GM18508 (cell line): ENCODE measurements around the gene ASXL2.
"Not testable (repeated sequence)": the region's sequence is repeated elsewhere in the genome, so short reads cannot be mapped to it uniquely, and the experiment has no call there.

Experiments
- ATAC-seq: cut with Tn5 transposase; IDR thresholded peaks from one replicate; pipeline ENCODE4 v1.9.1; 2021; ENCODE audit warnings: moderate number of reproducible peaks; ENCODE audit not compliant: insufficient read depth, unreplicated experiment

Gene ASXL2

DNA sequence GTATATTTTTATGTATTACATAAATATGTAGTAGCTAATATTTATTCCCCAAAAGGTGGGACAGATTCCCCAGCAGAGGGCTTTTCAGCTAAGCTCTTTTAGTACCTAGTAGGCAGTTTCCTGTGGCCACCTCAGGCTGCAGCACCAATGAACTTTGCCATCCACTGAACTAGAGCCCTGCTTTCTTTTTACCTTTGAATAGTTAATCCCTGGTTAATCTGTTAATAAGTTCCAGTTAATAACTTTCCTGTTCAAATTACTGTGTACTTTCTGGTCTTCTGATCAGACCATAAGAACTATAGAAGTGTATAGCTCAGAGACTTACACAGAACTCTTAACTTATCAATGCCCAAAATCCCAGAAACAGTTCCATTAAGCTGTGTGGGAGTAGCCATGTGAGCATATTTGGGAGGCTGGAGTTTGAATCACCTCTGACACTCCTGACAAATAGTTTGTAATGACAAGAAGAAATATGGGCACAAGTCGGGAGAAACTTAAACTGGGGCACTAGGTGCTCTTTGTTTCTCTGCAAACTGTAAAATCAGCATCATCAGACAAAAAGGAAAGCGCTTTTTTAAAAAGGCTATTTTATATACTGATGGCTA is 40.0 kb downstream of the ASXL2 start:
- no peak for ATAC-seq

DNA sequence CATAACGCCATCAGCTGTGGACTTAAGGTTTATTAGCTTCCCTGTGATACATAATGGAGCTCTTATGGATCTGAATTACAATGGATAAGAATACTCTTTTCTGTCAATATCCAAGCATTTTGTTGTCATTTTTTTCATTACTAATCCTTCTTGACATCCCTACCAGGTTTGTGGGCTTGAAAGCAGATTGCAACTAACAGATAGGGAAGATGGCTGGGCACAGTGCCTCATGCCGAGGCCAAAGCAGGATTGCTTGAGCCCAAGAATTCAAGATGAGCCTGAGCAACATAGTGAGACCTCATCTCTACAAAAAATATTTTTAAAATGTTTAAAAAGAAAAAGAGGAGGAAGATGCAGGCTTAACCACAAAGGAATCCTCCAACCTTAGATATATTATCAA is 42.4 kb downstream of the ASXL2 start:
- no peak for ATAC-seq

DNA sequence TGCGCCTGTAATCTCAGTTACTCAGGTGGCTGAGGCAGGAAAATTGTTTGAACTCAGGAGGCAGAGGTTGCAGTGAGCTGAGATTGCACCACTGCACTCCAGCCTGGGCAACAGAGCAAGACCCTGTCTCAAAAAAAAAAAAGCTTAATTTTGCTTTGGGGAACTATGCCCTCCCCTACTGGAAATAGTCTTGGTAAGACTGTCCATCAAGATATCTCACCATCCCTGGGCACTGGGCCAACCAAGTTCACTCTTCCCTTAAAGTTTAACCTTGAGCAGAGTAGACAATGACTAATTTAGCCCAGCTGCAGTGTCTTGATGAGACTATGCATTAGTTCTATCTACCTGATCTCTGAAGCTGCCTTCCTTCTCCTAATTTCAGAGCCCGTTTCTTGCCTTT is 44.7 kb downstream of the ASXL2 start:
- no peak for ATAC-seq

DNA sequence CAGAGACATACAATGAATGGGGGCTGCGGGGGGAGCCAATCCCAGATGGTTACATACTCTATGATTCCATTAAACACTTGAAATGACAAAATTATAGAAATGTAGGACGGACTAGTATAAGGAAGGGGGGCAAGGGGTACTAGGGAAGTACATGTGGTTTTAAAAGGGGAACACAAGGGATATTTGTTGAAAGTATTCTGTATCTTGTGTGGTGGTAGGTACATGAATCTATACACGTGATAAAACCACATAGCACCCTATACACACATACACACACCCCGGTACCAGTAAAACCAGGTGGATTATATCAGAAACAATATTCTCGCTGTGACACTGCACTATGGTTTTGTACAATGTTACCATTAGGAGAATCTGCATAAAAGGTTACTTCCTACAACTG is 45.4 kb downstream of the ASXL2 start:
- no peak for ATAC-seq

DNA sequence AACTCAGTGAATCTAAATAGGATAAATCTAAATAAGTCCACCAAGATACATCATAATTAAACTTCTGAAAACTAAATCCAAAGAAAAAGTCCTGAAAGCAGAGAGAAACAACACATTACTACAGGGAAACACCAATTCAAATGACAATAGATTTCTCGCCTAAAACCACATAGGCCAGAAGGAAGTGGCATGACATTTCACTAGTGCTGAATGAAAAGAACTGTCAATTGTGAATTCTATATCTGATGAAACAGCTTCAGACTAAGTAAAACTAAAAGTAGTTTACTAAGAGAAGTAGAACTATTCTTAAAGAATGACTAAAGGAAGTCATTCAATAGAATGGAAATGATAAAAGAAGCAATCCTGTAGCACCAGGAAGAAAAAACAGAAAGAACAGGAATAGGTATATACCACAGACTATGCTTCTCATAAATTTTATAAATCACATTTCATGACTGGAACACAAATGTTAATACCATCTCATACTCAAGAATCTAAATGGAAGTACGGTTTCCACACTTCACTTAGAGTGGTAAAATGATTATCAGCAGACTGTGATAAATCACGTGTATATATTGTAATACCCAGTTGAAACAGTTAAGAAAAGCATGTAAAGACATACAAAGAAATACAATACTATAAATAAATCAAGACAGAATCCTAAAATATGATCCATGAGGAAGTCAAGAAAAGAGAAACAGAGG is 46.4 kb downstream of the ASXL2 start:
- no peak for ATAC-seq

DNA sequence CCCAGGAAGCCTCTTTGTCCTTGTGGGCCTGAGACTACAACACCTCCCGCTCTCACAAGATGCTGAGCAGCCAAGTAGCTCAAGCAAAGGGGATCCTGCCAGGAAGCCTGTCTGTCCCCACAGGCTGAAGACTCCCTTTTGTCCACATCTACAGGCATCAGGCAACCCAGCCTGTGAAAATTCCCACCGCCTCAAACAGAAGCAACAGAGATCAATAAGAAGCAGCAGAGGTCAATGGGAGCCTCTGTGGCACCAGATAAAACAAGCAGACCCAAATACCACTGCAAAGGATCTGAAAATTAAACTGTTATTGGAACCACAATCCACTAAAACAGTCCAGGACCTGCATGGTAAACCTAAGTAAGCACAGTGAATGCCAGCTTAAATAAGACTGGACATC is 48.5 kb downstream of the ASXL2 start:
- ATAC-seq = no peak

DNA sequence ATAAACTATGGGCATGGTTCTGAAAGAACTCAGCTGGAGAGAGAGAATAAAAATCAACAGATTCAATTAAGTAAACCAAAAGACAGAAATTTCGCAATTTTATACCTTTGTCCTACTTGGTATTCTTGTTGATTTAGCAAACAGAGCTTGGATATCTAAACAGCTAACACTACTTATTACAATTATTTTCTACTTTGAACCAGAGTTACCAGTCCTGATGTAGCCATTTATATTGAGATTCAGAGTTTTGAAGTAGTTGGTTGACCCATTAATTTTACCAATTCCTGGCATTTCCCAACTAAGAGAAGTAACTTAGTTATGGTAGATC is 48.9 kb downstream of the ASXL2 start:
- no peak for ATAC-seq

DNA sequence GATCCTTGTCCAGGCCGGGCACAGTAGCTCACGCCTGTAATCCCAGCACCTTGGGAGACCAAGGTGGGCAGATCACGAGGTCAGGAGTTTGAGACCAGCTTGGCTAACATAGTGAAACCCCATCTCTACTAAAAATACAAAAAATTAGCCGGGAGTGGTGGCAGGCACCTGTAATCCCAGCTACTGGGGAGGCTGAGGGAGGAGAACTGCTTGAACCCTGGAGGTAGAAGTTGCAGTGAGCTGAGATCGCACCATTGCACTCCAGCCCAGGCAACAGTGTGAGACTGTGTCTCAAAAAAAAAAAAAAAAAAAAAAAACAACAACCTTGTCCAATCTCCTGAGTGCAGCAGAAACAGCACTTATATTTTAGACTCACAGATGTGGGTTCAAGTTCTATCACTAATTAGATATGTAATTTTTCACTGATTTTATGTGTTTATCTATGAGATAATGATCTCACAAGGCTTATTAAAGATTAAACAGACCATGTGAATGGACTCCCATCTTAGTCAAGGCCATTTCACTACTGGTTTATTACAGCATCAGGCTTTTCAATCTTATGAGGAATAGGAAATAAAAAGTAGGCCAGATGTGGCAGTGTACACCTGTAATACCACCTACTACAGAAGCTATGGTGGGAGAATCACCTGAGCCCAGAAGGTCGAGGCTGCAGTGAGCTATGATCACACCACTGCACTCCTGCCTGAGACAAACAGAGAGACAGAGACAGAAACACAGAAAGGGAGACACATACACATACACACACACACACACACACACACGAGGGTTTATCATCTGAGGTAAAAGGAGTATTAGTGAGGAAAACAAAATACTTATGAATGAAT is 49.5 kb downstream of the ASXL2 start:
- ATAC-seq = not testable (repeated sequence)

DNA sequence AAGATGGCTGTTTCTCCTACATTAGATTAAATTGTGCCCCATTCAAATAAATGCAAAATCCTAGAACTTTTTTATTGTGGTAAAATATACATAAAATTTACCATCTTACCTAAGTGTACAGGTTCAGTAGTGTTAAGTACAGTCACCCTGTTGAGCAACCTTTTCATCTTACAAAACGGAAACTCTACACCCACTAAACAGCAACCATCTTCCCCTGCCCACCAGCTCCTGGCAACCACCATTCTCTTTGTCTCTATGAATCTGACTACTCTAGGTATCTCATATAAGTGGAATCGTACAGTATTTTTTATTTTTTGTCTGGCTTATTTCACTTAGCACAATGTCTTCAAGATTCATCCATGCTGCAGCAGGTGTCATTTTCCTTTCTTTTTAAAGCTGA is 53.0 kb downstream of the ASXL2 start:
- no peak for ATAC-seq

GRCh38 chr2:25824718-25825117 is 53.6 kb downstream of the ASXL2 start:
- no peak for ATAC-seq

- ATAC-seq = no peak
Observed at GRCh38 chr2:25824216-25824615, 54.1 kb downstream of the ASXL2 start.

DNA sequence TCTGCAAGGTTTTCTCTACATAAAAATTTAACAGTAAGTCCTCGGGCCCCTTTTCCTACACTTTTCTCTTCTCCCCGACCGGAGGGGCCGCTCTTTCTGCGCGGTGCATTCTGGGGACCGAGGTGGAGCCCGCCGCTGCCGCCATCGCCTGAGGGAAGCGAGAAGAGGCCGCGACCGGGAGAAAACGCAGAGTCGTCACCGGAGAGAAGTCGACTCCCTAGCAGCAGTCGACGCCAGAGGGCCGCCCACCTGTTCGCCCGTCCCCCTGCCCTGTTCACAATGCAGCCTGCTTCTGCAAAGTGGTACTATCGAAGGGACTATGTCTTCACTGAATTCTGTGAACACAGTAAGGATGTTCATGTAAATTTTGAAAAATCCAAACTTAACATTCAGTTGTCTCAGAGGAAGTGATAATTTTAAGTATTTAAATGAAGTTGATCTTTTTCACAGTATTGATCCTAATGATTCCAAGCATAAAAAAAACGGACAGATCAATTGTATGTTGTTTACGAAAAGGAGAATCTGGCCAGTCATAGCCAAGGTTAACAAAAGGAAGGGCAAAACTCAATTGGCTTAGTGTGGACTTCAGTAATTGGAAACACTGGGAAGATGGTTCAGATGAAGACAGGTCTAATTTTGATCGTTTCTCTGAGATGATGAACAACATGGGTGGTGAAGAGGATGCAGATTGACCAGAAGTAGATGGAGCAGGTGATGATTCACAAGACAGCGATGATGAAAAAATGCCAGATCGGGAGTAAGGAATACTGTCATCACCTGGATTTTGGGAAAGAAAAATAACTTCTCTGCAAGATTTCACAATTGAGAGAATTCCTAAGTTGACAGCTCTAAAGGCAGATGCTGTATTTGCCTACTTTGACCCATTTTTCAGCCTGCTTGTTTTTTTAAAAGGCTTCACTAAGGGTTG is 55.8 kb downstream of the ASXL2 start:
- no peak for ATAC-seq

- ATAC-seq = no peak
Observed at GRCh38 chr2:25821225-25822056, 56.8 kb downstream of the ASXL2 start.

DNA sequence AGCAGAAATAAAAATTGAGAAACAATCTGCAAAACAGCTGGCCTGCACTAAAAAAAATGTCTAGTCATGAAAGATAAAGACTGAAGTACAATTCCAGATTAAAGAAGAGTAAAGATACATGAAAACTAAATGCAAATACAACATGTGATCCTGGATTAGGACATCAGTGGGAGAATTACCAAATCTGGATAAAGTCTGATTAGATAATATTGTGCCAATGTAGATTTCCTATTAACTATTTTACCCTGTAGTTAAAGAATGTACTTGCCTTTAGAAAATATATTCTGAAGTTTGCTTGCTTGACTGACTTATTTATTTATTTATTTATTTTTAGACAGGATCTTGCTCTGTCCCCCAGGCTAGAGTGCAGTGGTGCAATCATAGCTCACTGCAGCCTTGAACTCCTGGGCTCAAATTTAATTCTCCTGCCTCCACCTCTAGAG is 58.7 kb downstream of the ASXL2 start:
- ATAC-seq = no peak

- ATAC-seq = peak; percentile 53
Observed at GRCh38 chr2:25817630-25818029, 60.7 kb downstream of the ASXL2 start.

- ATAC-seq = no peak
Observed at GRCh38 chr2:25817006-25817405, 61.3 kb downstream of the ASXL2 start.

DNA sequence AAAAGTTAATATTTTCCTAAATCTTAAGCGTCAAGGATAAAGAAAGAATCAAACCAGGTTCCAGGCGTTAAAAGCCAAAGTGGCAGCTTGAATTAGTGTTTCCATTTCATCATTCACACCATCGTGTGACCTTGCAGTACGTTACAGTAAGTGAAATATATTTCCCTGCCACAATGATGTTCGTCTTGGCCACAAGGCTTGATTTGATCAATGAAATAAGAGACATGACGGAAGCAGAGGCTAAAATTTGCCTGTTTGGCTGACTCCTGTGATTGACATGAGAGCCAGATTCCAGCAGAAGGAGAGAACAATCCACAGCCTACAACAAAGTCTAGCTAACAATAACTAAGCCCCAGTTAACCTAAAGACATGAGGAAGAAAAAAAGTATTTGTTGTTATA is 62.0 kb downstream of the ASXL2 start:
- ATAC-seq = no peak

DNA sequence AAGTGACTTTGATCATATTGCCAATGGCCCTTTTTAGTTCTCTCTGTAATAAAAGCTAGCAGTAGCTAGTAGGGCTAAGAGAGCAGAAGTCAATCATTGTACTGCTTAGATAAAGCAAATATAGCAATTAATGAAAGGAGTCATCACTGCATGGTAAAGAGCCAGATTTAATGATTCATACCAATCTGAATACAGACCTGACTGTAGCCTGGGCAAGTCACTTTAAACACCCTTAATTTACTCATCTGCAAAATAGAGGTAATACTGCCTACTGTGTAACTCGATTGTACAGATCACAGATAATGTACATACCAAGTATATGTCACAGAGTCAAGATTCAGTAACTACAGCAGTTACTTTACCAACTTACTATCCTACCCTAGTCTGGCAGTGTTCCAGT is 63.6 kb downstream of the ASXL2 start:
- no peak for ATAC-seq

DNA sequence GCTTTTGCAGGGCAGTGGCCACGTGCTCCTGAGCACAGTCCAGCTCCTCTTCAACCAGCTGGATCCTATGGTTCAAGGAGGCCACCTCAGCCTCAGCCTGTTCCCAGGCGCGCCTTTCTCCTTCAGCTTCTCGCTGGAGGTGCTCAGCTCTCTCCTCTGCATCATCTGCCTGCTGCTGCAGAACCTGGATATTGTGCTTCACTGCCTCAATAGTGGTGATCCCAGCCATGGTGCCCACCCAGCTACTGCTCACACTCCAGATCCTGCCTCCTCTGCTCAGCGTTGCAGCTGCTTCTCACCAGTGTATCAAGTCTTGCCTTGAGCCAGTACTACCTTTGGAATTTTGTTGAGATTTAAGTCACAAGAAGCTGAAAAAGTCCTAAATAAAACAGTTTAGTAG is 67.9 kb downstream of the ASXL2 start:
- no peak for ATAC-seq

- ATAC-seq = no peak
Observed at GRCh38 chr2:25809646-25810045, 68.6 kb downstream of the ASXL2 start.
